A673 (cell line): ENCODE results near the gene TMEM61.

Experiments
- EZH2 ChIP-seq: fragments of 200-600 bp; sonication (generic); IDR thresholded peaks from 2 replicates; pipeline ENCODE4 v1.6.1; 2017; ENCODE audit warnings: borderline replicate concordance, low read depth, mild to moderate bottlenecking, mixed read lengths, antibody characterized with exemption, low read length; ENCODE audit not compliant: poor library complexity, severe bottlenecking
- TF ChIP-seq, protein P1 (sequence below): fragments of 300-800, 200-600 bp; sonication (generic); conservative IDR thresholded peaks from 2 replicates; pipeline ENCODE4 v1.5.1; 2017; ENCODE audit warnings: low read depth, mild to moderate bottlenecking, antibody characterized with exemption, low read length, moderate library complexity, mixed read lengths

DNA sequence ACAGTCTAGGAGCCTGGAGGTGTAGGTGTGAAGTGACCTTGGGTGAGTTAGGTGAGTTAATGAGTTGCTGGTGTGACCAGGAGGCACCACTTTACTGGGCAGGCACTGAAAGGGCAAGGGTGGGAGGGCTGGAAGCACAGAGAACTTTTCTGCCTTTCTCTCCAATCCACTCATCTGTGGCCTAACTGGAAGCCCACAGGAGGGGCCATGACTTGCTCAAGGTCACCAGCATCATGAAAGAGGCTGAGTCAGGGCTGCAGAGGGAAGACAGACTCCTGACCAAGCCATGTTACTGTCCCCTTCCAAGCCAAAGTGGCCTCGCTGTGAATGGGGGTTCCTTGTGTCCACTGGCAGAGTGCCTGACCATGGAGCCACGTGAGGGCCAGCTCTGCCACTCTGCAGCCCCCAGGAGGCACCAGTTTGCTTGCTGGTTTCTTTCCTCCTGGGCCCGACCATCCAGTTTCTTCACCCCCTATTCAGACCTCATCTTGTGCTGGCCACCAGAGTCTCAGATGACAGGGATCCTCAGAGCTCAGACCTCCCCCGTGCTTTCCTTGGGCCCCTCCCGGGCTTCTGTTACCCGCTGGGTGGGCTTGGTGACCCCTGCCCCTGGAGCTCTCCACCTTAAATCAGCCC, 14.0 kb downstream of the TMEM61 start:
- no peak for TF ChIP-seq EZH2
- TF ChIP-seq, protein P1, sequence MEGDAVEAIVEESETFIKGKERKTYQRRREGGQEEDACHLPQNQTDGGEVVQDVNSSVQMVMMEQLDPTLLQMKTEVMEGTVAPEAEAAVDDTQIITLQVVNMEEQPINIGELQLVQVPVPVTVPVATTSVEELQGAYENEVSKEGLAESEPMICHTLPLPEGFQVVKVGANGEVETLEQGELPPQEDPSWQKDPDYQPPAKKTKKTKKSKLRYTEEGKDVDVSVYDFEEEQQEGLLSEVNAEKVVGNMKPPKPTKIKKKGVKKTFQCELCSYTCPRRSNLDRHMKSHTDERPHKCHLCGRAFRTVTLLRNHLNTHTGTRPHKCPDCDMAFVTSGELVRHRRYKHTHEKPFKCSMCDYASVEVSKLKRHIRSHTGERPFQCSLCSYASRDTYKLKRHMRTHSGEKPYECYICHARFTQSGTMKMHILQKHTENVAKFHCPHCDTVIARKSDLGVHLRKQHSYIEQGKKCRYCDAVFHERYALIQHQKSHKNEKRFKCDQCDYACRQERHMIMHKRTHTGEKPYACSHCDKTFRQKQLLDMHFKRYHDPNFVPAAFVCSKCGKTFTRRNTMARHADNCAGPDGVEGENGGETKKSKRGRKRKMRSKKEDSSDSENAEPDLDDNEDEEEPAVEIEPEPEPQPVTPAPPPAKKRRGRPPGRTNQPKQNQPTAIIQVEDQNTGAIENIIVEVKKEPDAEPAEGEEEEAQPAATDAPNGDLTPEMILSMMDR: no peak
